H1 (cell line): ENCODE results near the gene TCAP. TPM values are rescaled to one million over a fixed set of nuclear protein-coding genes. Genes with fewer than 3 reads are reported as not detected.

ENCODE experiments used
- CTCF ChIA-PET: fragments of 300-600 bp; sonication (Branson Sonifier 250); formaldehyde crosslinking; loops from one replicate; lab custom pipeline; 2021; ENCODE audit not compliant: partially characterized antibody; lab: Charles Lee
- POLR2A ChIA-PET: fragments of 300-600 bp; sonication (Branson Sonifier 250); formaldehyde crosslinking; loops from one replicate; lab custom pipeline; 2021; ENCODE audit warnings: inconsistent platforms; ENCODE audit not compliant: partially characterized antibody; lab: Charles Lee
- DNase-seq, 2 experiments: peaks; one replicate each; pipeline versions ENCODE4 v3.0.0 to v3.0.0-alpha.2; 2010 to 2022; ENCODE audit warnings: low spot score in 2 of 2, low read depth in 1 of 2, mixed read lengths in 1 of 2
- FAIRE-seq: peaks from 2 replicates; lab custom pipeline; 2011; peaks lifted over from hg19 to GRCh38; lab: Jason Lieb, UNC
- H2AFZ ChIP-seq: 2 replicates; pipeline ENCODE4 v1.8.1; 2012; ENCODE audit warnings: low read length, inconsistent platforms
- H2AK5ac ChIP-seq: 2 replicates; pipeline ENCODE4 v1.6.1; 2013; ENCODE audit warnings: low read depth, low read length
- H2BK120ac ChIP-seq: replicated peaks from 2 replicates; pipeline ENCODE3; 2013; ENCODE audit warnings: low read depth, low read length, inconsistent platforms
- H2BK12ac ChIP-seq: 2 replicates; pipeline ENCODE4 v1.6.1; 2013; ENCODE audit warnings: low read depth, low read length
- H2BK15ac ChIP-seq: 2 replicates; pipeline ENCODE4 v1.6.1; 2013; ENCODE audit warnings: low read length
- H2BK20ac ChIP-seq: 2 replicates; pipeline ENCODE4 v1.6.1; 2013; ENCODE audit warnings: low read length
- H2BK5ac ChIP-seq: 2 replicates; pipeline ENCODE4 v1.6.1; 2013; ENCODE audit warnings: low read depth, low read length
- H3K14ac ChIP-seq: 2 replicates; pipeline ENCODE4 v1.6.1; 2013; ENCODE audit warnings: inconsistent platforms; ENCODE audit not compliant: insufficient read length
- H3K18ac ChIP-seq: 2 replicates; pipeline ENCODE4 v1.6.1; 2013; ENCODE audit warnings: low read length; ENCODE audit errors: extremely low read depth
- H3K23ac ChIP-seq: 2 replicates; pipeline ENCODE4 v1.6.1; 2013; ENCODE audit warnings: inconsistent platforms; ENCODE audit not compliant: insufficient read length
- H3K23me2 ChIP-seq: 2 replicates; pipeline ENCODE4 v1.6.1; 2013; ENCODE audit warnings: low read depth, low read length
- H3K27ac ChIP-seq: 2 replicates; pipeline ENCODE4 v1.6.1; 2011; ENCODE audit warnings: low read depth, low read length, inconsistent platforms
- H3K27me3 ChIP-seq, 4 experiments: replicated peaks in 1 of 4; 1 replicate in 1 of 4; 2 replicates in 3 of 4; pipeline versions ENCODE4 v1.6.1 to v1.8.1; 2011 to 2013; ENCODE audit warnings: low read length in 3 of 4, mild to moderate bottlenecking in 3 of 4, inconsistent platforms in 2 of 4, mixed read lengths in 2 of 4, moderate library complexity in 1 of 4; ENCODE audit not compliant: control insufficient read depth in 3 of 4, insufficient read depth in 3 of 4; ENCODE audit errors: extremely low read depth in 1 of 4
- H3K36me3 ChIP-seq, 4 experiments: 2 replicates each; pipeline versions ENCODE4 v1.6.1 to v1.8.1; 2011 to 2013; ENCODE audit warnings: mild to moderate bottlenecking in 4 of 4, low read length in 3 of 4, moderate library complexity in 2 of 4, control low read depth in 1 of 4, inconsistent platforms in 1 of 4; ENCODE audit not compliant: insufficient read depth in 4 of 4, control insufficient read depth in 2 of 4
- H3K4ac ChIP-seq: replicated peaks from 2 replicates; pipeline ENCODE3; 2013; ENCODE audit warnings: low read length, low read depth, mixed read lengths, inconsistent platforms; ENCODE audit not compliant: insufficient read length
- H3K4me1 ChIP-seq, 4 experiments: replicated peaks in 1 of 4; 1 replicate in 1 of 4; 2 replicates in 3 of 4; pipeline versions ENCODE4 v1.6.1 to v1.8.1; 2011 to 2013; ENCODE audit warnings: low read length in 3 of 4, inconsistent platforms in 2 of 4, mixed read lengths in 1 of 4; ENCODE audit not compliant: insufficient read depth in 4 of 4, control insufficient read depth in 3 of 4
- H3K4me2 ChIP-seq, 2 experiments: 2 replicates each; pipeline versions ENCODE4 v1.6.1 to v1.8.1; 2011 to 2013; ENCODE audit warnings: low read depth in 2 of 2, low read length in 2 of 2, control low read depth in 1 of 2, inconsistent platforms in 1 of 2, mild to moderate bottlenecking in 1 of 2; ENCODE audit not compliant: insufficient read depth in 1 of 2
- H3K4me3 ChIP-seq, 4 experiments: fragments of 200-600, 300-600 bp in 1 of 4; sonication (generic), shearing (Covaris generic), sonication (Bioruptor Twin) in 1 of 4; 2 replicates each; pipeline versions ENCODE4 v1.5.1 to v1.8.1; 2011 to 2016; ENCODE audit warnings: low read length in 4 of 4, low read depth in 3 of 4, control low read depth in 2 of 4, inconsistent platforms in 2 of 4, mild to moderate bottlenecking in 2 of 4, mixed read lengths in 1 of 4, moderate library complexity in 1 of 4; ENCODE audit not compliant: insufficient read depth in 2 of 4; ENCODE audit errors: extremely low read depth in 1 of 4
- H3K56ac ChIP-seq: replicated peaks from 2 replicates; pipeline ENCODE3; 2013; ENCODE audit warnings: low read depth, mild to moderate bottlenecking, mixed read lengths, low read length, inconsistent platforms; ENCODE audit not compliant: insufficient read length
- H3K79me1 ChIP-seq: 2 replicates; pipeline ENCODE4 v1.6.1; 2013; ENCODE audit warnings: low read depth, low read length, control low read depth
- H3K79me2 ChIP-seq, 2 experiments: 2 replicates each; pipeline versions ENCODE4 v1.6.1 to v1.8.1; 2012 to 2013; ENCODE audit warnings: low read length in 2 of 2, mild to moderate bottlenecking in 2 of 2, inconsistent platforms in 1 of 2; ENCODE audit not compliant: insufficient read depth in 2 of 2, control insufficient read depth in 1 of 2
- H3K9ac ChIP-seq, 4 experiments: replicated peaks in 1 of 4; 1 replicate in 1 of 4; 2 replicates in 3 of 4; pipeline versions ENCODE4 v1.6.1 to v1.8.1; 2011 to 2013; ENCODE audit warnings: low read depth in 3 of 4, low read length in 3 of 4, control low read depth in 2 of 4, mild to moderate bottlenecking in 2 of 4, moderate library complexity in 2 of 4, inconsistent platforms in 1 of 4; ENCODE audit errors: extremely low read depth in 1 of 4
- H3K9me3 ChIP-seq, 2 experiments: 2 replicates each; pipeline versions ENCODE4 v1.6.1 to v1.8.1; 2012 to 2013; ENCODE audit warnings: mild to moderate bottlenecking in 2 of 2, moderate library complexity in 2 of 2, control low read depth in 1 of 2, inconsistent platforms in 1 of 2, low read depth in 1 of 2, low read length in 1 of 2, mixed read lengths in 1 of 2; ENCODE audit not compliant: insufficient read depth in 2 of 2
- H4K20me1 ChIP-seq, 2 experiments: replicated peaks in 1 of 2; 2 replicates each; pipeline versions ENCODE3 to v1.8.1; 2011 to 2013; ENCODE audit warnings: inconsistent platforms in 2 of 2, low read length in 2 of 2, mild to moderate bottlenecking in 1 of 2; ENCODE audit not compliant: insufficient read depth in 2 of 2, control insufficient read depth in 1 of 2
- H4K5ac ChIP-seq: 2 replicates; pipeline ENCODE4 v1.6.1; 2013; ENCODE audit warnings: low read length, low read depth, mixed read lengths, inconsistent platforms; ENCODE audit not compliant: insufficient read length
- H4K8ac ChIP-seq: 2 replicates; pipeline ENCODE4 v1.8.0; 2013; ENCODE audit warnings: mild to moderate bottlenecking, moderate library complexity, low read length, inconsistent platforms; ENCODE audit not compliant: insufficient read depth; ENCODE audit errors: extremely low read depth
- H4K91ac ChIP-seq: replicated peaks from 2 replicates; pipeline ENCODE3; 2013; ENCODE audit warnings: low read length, mixed read lengths, inconsistent platforms; ENCODE audit not compliant: insufficient read length
- CBX5 ChIP-seq: fragments of 300-800, 300-1000 bp; sonication (generic); IDR thresholded peaks from 2 replicates; pipeline ENCODE4 v1.7.1; 2016; ENCODE audit warnings: antibody characterized with exemption, low read length, low read depth
- GABPA ChIP-seq: IDR thresholded peaks from 2 replicates; pipeline ENCODE4 v1.6.1; 2011; ENCODE audit warnings: mild to moderate bottlenecking, low read length, moderate library complexity, borderline replicate concordance; ENCODE audit not compliant: insufficient read depth
- MAFK ChIP-seq: IDR thresholded peaks from 2 replicates; pipeline ENCODE4 v1.6.1; 2012; ENCODE audit warnings: low read depth, mild to moderate bottlenecking, improper control_type of control experiment, low read length
- POU5F1 ChIP-seq: IDR thresholded peaks from 2 replicates; pipeline ENCODE4 v1.6.1; 2011; ENCODE audit warnings: low read depth, mild to moderate bottlenecking, low read length, moderate library complexity
- SP1 ChIP-seq: IDR thresholded peaks from 2 replicates; pipeline ENCODE4 v1.6.1; 2011; ENCODE audit warnings: low read depth, low read length
- SP2 ChIP-seq: IDR thresholded peaks from 2 replicates; pipeline ENCODE4 v1.6.1; 2012; ENCODE audit warnings: mild to moderate bottlenecking, low read length, inconsistent platforms
- SP4 ChIP-seq: IDR thresholded peaks from 2 replicates; pipeline ENCODE4 v1.6.1; 2012; ENCODE audit warnings: low read length, inconsistent platforms
- SUZ12 ChIP-seq: fragments of 200-600 bp; sonication (generic); IDR thresholded peaks from 2 replicates; pipeline ENCODE4 v1.6.1; 2012; ENCODE audit warnings: mild to moderate bottlenecking, inconsistent platforms, low read length, moderate library complexity, mixed read lengths
- TEAD4 ChIP-seq: IDR thresholded peaks from 2 replicates; pipeline ENCODE4 v1.6.1; 2012; ENCODE audit warnings: low read depth, low read length, inconsistent platforms, mixed read lengths
- ZNF274 ChIP-seq: IDR thresholded peaks from 2 replicates; pipeline ENCODE4 v1.7.0; 2012; ENCODE audit warnings: low read length, borderline replicate concordance; ENCODE audit errors: extremely low read depth
- WGBS, 2 experiments: shearing (Covaris generic) in 1 of 2; methylation state at CpG; one replicate each; pipeline versions ENCODE4 v1.1.6 to v1.1.7; 2013 to 2015; ENCODE audit warnings: low lambda C conversion rate in 2 of 2, mixed read lengths in 2 of 2, inconsistent platforms in 1 of 2, low coverage in 1 of 2, missing lambda C conversion rate in 1 of 2; ENCODE audit not compliant: insufficient replicate concordance in 2 of 2, insufficient coverage in 1 of 2, insufficient read length in 1 of 2; ENCODE audit errors: extremely low coverage in 1 of 2, missing lambda C conversion rate in 1 of 2; 5-methylcytosine and 5-hydroxymethylcytosine counted together
- polyA plus RNA-seq, 7 experiments: library from polyadenylated mRNA; depleted of rRNA in 3 of 7; stranded (reverse) in 5 of 7; unstranded in 2 of 7; fragments of >200 nt in 5 of 7; fragments of 200-250 nt in 2 of 7; gene quantifications; 1 replicate in 5 of 7; 2 replicates in 1 of 7; 4 replicates in 1 of 7; pipeline versions ENCODE4 v1.2.1 to v1.2.3, GENCODE V29; 2011 to 2013; ENCODE audit warnings: missing spikeins in 2 of 7, mixed read lengths in 2 of 7
- total RNA-seq: library from RNA; stranded (reverse); fragmentation: NEBNext Ultra II Directional; extraction: Animal tissue kit (Norgen Biotek cat#: 25700); gene quantifications from 2 replicates; pipeline ENCODE4 v1.2.1, GENCODE V29; 2021

The TCAP gene
- total and polyA plus RNA-seq, 2 of the 8 experiments (the other 6 are each of a cell fraction or from before 2014, with no cell fraction given), result 0.82 to 1.4 TPM

- Histone ChIP-seq H3K23me2 (peaks cover 4% of the 10 kb centered on the region; the same call in 1 of the 2 replicates), H3K27me3 (peaks cover 2 to 12% (median 9%) of the 10 kb centered on the region in 4 experiments; a peak in 6 of 7 replicates), H3K23ac (no peak overlapping the region)
- no peak for TF ChIP-seq SP4
- TF ChIP-seq ZNF274, result no peak
- TF ChIP-seq SP1, result no peak
- no peak for TF ChIP-seq TEAD4
- no peak for TF ChIP-seq MAFK
- TF ChIP-seq SP2, result no peak
- no peak for TF ChIP-seq GABPA
- no peak for TF ChIP-seq POU5F1
- no peak for TF ChIP-seq CBX5
- no peak for TF ChIP-seq SUZ12
Observed at GRCh38 chr17:39632153-39632941, 32.8 kb upstream of the TCAP start.

More at GRCh38 chr17:39632153-39632941, 32.8 kb upstream of the TCAP start:
- H2BK20ac ChIP-seq, result peak overlapping the region; percentile 84; the same call in 1 of the 2 replicates
- H3K27ac ChIP-seq, result no peak overlapping the region
- 0 out of 2 replicates have a peak, but pooled peaks cover 2% of the 10 kb centered on the region for H3K79me1 ChIP-seq
- H3K18ac ChIP-seq, result peak overlapping the region; percentile 34
- no peak overlapping the region for H2BK120ac ChIP-seq
- WGBS, 2 experiments, result 79% methylated on average over 12 of the region's 13 CpGs; no CpG with 5 or more reads in 1 of the 2 experiments
- H3K4ac ChIP-seq, result no peak overlapping the region
- H2AK5ac ChIP-seq, result 0 out of 2 replicates have a peak overlapping the region, but pooled peaks have one; percentile 7
- 0 out of 4 replicates have a peak overlapping the region, but pooled peaks of 1 of the 2 experiments have one; percentile 9 for H3K4me2 ChIP-seq
- no peak overlapping the region for H3K56ac ChIP-seq
- CTCF ChIA-PET, result interaction anchor here (0.9 to 49.2 kb wide), 7 partner anchors 7 to 103 kb away, joined by 3 to 1885 read pairs (median 18); partner anchors contain the start of genes ERBB2, PGAP3, PNMT and PPP1R1B
- POLR2A ChIA-PET, result interaction anchor here (0.7 to 5.8 kb wide), 8 partner anchors 13 to 63 kb away, joined by 3 to 39 read pairs (median 4); partner anchors contain the start of genes PNMT and TCAP
- no peak overlapping the region for H2AFZ ChIP-seq
- H4K5ac ChIP-seq, result no peak overlapping the region
- no peak overlapping the region for H3K4me3 ChIP-seq
- FAIRE-seq (no peak), DNase-seq (no peak)
- no peaks in the 10 kb centered on the region for H3K9me3 ChIP-seq
- H4K8ac ChIP-seq, result no peak overlapping the region
- peak overlapping the region; percentile 75; the same call in 1 of the 2 replicates for H2BK12ac ChIP-seq
- no peaks in the 10 kb centered on the region for H3K36me3 ChIP-seq
- H2BK5ac ChIP-seq, result peak overlapping the region; percentile 83; the same call in 1 of the 2 replicates
- H4K20me1 ChIP-seq, result no peaks in the 10 kb centered on the region
- H2BK15ac ChIP-seq, result no peak overlapping the region; the same call in 1 of the 2 replicates
- peaks cover 14 to 61% (median 51%) of the 10 kb centered on the region in 4 experiments for H3K4me1 ChIP-seq
- peak overlapping the region; percentile 59 for H4K91ac ChIP-seq
- H3K79me2 ChIP-seq, result no peaks in the 10 kb centered on the region
- H3K9ac ChIP-seq, result no peak overlapping the region
- no peak overlapping the region for H3K14ac ChIP-seq
